ENCODE data around the gene SH3BP1.

SH3BP1 gene

GRCh38 chr22:37674951-37675929, 35.8 kb downstream of the SH3BP1 start, which contains the start of gene LGALS1:
Gene LGALS1, plus strand, starts transcription at chr22:37675636. Its CDS starts 67 bp downstream, at chr22:37675703.
- H3K4me3 ChIP-seq (ENCODE audit: control insufficient read depth, low read depth, low read length): peak within 1 kb of the TSS; percentile 96
- TF ChIP-seq, protein P1, sequence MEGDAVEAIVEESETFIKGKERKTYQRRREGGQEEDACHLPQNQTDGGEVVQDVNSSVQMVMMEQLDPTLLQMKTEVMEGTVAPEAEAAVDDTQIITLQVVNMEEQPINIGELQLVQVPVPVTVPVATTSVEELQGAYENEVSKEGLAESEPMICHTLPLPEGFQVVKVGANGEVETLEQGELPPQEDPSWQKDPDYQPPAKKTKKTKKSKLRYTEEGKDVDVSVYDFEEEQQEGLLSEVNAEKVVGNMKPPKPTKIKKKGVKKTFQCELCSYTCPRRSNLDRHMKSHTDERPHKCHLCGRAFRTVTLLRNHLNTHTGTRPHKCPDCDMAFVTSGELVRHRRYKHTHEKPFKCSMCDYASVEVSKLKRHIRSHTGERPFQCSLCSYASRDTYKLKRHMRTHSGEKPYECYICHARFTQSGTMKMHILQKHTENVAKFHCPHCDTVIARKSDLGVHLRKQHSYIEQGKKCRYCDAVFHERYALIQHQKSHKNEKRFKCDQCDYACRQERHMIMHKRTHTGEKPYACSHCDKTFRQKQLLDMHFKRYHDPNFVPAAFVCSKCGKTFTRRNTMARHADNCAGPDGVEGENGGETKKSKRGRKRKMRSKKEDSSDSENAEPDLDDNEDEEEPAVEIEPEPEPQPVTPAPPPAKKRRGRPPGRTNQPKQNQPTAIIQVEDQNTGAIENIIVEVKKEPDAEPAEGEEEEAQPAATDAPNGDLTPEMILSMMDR (IDR thresholded peaks at IDR 0.05; ENCODE audit: control insufficient read depth, insufficient read depth, low read depth, low read length, missing control alignments): peak; percentile 19
- DNase-seq (ENCODE audit: low read depth): peak; percentile 95

GRCh38 chr22:37675930-37676735, 36.7 kb downstream of the SH3BP1 start:
- H3K4me3 ChIP-seq (ENCODE audit: control insufficient read depth, low read depth, low read length): peak overlapping the region; percentile 96
- DNase-seq (ENCODE audit: low read depth): no peak
- TF ChIP-seq, protein P1 (IDR thresholded peaks at IDR 0.05; ENCODE audit: control insufficient read depth, insufficient read depth, low read depth, low read length, missing control alignments): no peak

DNA sequence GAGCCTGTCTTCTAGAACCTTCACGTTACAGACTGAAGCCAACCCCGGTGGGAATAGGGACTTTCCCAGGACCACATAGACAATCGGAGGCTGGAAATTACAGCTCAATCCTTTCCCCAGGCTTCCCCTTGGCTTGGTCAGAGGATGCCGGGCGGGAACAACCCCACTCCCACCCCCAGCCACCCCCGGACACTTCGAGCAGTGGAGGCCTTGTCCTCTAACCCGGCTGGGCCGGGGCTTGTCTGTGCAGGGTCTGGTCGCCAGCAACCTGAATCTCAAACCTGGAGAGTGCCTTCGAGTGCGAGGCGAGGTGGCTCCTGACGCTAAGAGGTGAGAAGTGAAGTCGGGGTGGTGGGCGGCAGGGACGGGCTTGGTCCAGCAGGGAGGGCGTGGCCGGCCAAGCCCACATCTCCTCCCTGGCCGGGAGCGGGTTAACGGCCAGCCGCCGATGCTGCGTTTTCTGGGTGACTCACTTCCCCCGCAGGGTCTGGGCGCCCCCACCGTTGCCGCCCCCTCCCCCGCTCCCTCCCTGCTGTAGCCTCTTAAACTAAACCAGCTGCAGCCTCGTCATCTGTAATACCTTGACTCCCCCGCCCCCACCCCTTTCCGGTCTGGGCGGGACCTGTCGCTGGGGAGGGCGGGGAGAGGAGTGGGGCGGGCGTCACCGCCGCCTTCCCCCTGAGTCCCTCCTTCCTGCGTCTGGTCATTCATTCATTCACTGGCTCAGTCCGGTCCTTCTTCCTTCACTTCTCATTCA, 37.4 kb downstream of the SH3BP1 start:
- TF ChIP-seq, protein P1 (IDR thresholded peaks at IDR 0.05; ENCODE audit: control insufficient read depth, insufficient read depth, low read depth, low read length, missing control alignments): no peak
- DNase-seq (ENCODE audit: low read depth): peak; percentile 93
- H3K4me3 ChIP-seq (ENCODE audit: control insufficient read depth, low read depth, low read length): peak overlapping the region; percentile 96

GRCh38 chr22:37677493-37677974, 38.1 kb downstream of the SH3BP1 start:
- peak overlapping the region; percentile 96 for H3K4me3 ChIP-seq (ENCODE audit: control insufficient read depth, low read depth, low read length)
- TF ChIP-seq, protein P1 (IDR thresholded peaks at IDR 0.05; ENCODE audit: control insufficient read depth, insufficient read depth, low read depth, low read length, missing control alignments): no peak
- no peak for DNase-seq (ENCODE audit: low read depth)

DNA sequence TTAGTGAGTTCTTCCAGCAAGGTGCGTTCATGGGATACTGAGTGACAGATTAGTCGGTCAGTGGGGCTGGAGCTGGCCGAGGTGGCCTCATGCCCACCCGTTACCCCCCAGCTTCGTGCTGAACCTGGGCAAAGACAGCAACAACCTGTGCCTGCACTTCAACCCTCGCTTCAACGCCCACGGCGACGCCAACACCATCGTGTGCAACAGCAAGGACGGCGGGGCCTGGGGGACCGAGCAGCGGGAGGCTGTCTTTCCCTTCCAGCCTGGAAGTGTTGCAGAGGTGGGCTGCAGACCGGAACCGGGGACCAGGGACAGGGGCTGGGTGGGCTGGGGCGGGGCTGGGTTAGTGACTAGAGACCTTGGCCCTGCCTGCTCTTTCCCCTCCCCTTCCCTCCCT, 38.9 kb downstream of the SH3BP1 start:
- DNase-seq (ENCODE audit: low read depth): no peak
- H3K4me3 ChIP-seq (ENCODE audit: control insufficient read depth, low read depth, low read length): peak overlapping the region; percentile 96
- TF ChIP-seq, protein P1 (IDR thresholded peaks at IDR 0.05; ENCODE audit: control insufficient read depth, insufficient read depth, low read depth, low read length, missing control alignments): no peak

DNA sequence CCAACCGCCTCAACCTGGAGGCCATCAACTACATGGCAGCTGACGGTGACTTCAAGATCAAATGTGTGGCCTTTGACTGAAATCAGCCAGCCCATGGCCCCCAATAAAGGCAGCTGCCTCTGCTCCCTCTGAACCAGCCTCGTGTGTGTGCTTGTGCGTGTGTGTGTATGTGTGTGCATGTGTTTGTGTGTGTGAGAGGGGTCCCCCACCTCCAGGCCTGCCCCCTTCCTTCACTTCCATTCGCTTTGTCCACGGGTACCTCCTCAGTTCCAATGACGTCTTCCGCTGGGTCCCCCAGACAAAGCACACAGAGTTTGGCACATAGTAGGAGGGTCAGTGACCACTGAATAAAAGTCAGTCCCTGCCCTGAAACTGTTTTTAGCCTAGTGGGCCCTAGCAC, 40.2 kb downstream of the SH3BP1 start:
- DNase-seq (ENCODE audit: low read depth): no peak
- TF ChIP-seq, protein P1 (IDR thresholded peaks at IDR 0.05; ENCODE audit: control insufficient read depth, insufficient read depth, low read depth, low read length, missing control alignments): no peak
- H3K4me3 ChIP-seq (ENCODE audit: control insufficient read depth, low read depth, low read length): no peak overlapping the region
